ENCODE results near the gene PRR23E. TPM values are rescaled to one million over a fixed set of nuclear protein-coding genes. Genes with fewer than 3 reads are reported as not detected.

PRR23E gene
- total RNA-seq, 1 donor from 2014 or later = not detected

GRCh38 chr3:127216415-127217261, 23.7 kb downstream of the PRR23E start:
- DNase-seq (ENCODE audit: low read depth) (no peak), FAIRE-seq (no peak)
- peaks cover 4% of the 10 kb centered on the region for H3K4me1 Mint-ChIP-seq (ENCODE audit: low read depth, unreplicated experiment)

GRCh38 chr3:127217596-127218453, 24.9 kb downstream of the PRR23E start:
- Mint-ChIP-seq H3K36me3 (ENCODE audit: low read depth, unreplicated experiment) (no peaks in the 10 kb centered on the region), H3K27ac (ENCODE audit: unreplicated experiment) (no peak overlapping the region), H3K4me3 (ENCODE audit: unreplicated experiment) (no peak overlapping the region), H3K9me3 (ENCODE audit: unreplicated experiment) (no peaks in the 10 kb centered on the region), H3K4me1 (ENCODE audit: low read depth, unreplicated experiment) (peaks cover 4% of the 10 kb centered on the region), H3K27me3 (ENCODE audit: low read depth, unreplicated experiment) (peaks cover 14% of the 10 kb centered on the region)
- Histone ChIP-seq H3K79me2 (ENCODE audit: insufficient read depth, low read length) (no peaks in the 10 kb centered on the region), H3K36me3 (ENCODE audit: insufficient read depth, low read length) (no peaks in the 10 kb centered on the region), H3K4me3 (ENCODE audit: insufficient read depth, low read depth, low read length) (no peak overlapping the region), H3K27me3 (ENCODE audit: insufficient read depth, low read length) (no peaks in the 10 kb centered on the region), H2AFZ (ENCODE audit: low read depth, low read length) (no peak overlapping the region), H3K27ac (ENCODE audit: low read depth, low read length) (no peak overlapping the region), H4K20me1 (ENCODE audit: insufficient read depth, low read length) (no peaks in the 10 kb centered on the region), H3K9me3 (ENCODE audit: insufficient read depth, low read depth, low read length) (no peaks in the 10 kb centered on the region), H3K9ac (ENCODE audit: low read length) (no peak overlapping the region), H3K4me1 (ENCODE audit: insufficient read depth, low read length) (no peaks in the 10 kb centered on the region), H3K4me2 (ENCODE audit: low read length) (no peak overlapping the region)
- peak; percentile 17 for FAIRE-seq
- DNase-seq (ENCODE audit: low read depth) = no peak
- TF ChIP-seq CTCF (IDR thresholded peaks at IDR 0.05; ENCODE audit: insufficient read depth, low read depth, low read length) (no peak), EZH2 (IDR thresholded peaks at IDR 0.05; ENCODE audit: insufficient read depth, low read length) (no peak)

More at GRCh38 chr3:127216415-127217261, 23.7 kb downstream of the PRR23E start:
- no peak overlapping the region for H3K27ac ChIP-seq (ENCODE audit: low read depth, low read length)
- no peaks in the 10 kb centered on the region for H3K9me3 ChIP-seq (ENCODE audit: insufficient read depth, low read depth, low read length)
- no peak overlapping the region for H3K9ac ChIP-seq (ENCODE audit: low read length)
- peaks cover 14% of the 10 kb centered on the region for H3K27me3 Mint-ChIP-seq (ENCODE audit: low read depth, unreplicated experiment)
- no peak overlapping the region for H3K4me2 ChIP-seq (ENCODE audit: low read length)
- H3K9me3 Mint-ChIP-seq (ENCODE audit: unreplicated experiment) = no peaks in the 10 kb centered on the region
- H3K79me2 ChIP-seq (ENCODE audit: insufficient read depth, low read length) = no peaks in the 10 kb centered on the region
- H2AFZ ChIP-seq (ENCODE audit: low read depth, low read length) = no peak overlapping the region
- no peak overlapping the region for H3K4me3 Mint-ChIP-seq (ENCODE audit: unreplicated experiment)
- no peaks in the 10 kb centered on the region for H4K20me1 ChIP-seq (ENCODE audit: insufficient read depth, low read length)
- H3K27ac Mint-ChIP-seq (ENCODE audit: unreplicated experiment) = no peak overlapping the region
- no peaks in the 10 kb centered on the region for H3K27me3 ChIP-seq (ENCODE audit: insufficient read depth, low read length)
- no peaks in the 10 kb centered on the region for H3K4me1 ChIP-seq (ENCODE audit: insufficient read depth, low read length)
- no peak overlapping the region for H3K4me3 ChIP-seq (ENCODE audit: insufficient read depth, low read depth, low read length)
- TF ChIP-seq EZH2 (IDR thresholded peaks at IDR 0.05; ENCODE audit: insufficient read depth, low read length) (no peak), CTCF (IDR thresholded peaks at IDR 0.05; ENCODE audit: insufficient read depth, low read depth, low read length) (no peak)
- no peaks in the 10 kb centered on the region for H3K36me3 Mint-ChIP-seq (ENCODE audit: low read depth, unreplicated experiment)
- no peaks in the 10 kb centered on the region for H3K36me3 ChIP-seq (ENCODE audit: insufficient read depth, low read length)

All from astrocyte (in vitro differentiated cells and primary cell).